K562 (cell line): ENCODE data around the gene CYTH4. TPM values are rescaled to one million over a fixed set of nuclear protein-coding genes. Genes with fewer than 3 reads are reported as not detected.

Source experiments
- ATAC-seq: fragments of 200-7000 bp; cut with Tn5 transposase; 3 replicates; pipeline ENCODE4 v1.9.1; 2020; ENCODE audit warnings: moderate library complexity
- BruUV-seq: library from RNA; stranded (reverse); fragments of 400-500 nt; replicated peaks from 2 replicates; lab custom pipeline; 2021; lab: Mats Ljungman, UMichigan
- CTCF ChIA-PET: fragments of 300-600 bp; formaldehyde crosslinking; extraction: SDS; loops from one replicate; lab custom pipeline; 2021; ENCODE audit warnings: low intra/inter-chr PET ratio; lab: Yijun Ruan, JAX
- POLR2A ChIA-PET: fragments of 300-600, 350-650 bp; sonication (Branson Sonifier 250); formaldehyde crosslinking; extraction: SDS; loops from one replicate; lab custom pipeline; 2021; ENCODE audit warnings: antibody characterized with exemption, inconsistent platforms; lab: Yijun Ruan, JAX
- DNase-seq, 4 experiments: peaks; one replicate each; pipeline versions ENCODE4 v3.0.0 to v3.0.0-alpha.2; 2011 to 2018; ENCODE audit warnings: low spot score in 3 of 4, mixed read lengths in 3 of 4; ENCODE audit errors: extremely low read depth in 1 of 4
- FAIRE-seq: peaks from 2 replicates; lab custom pipeline; 2011; peaks lifted over from hg19 to GRCh38; lab: Jason Lieb, UNC
- H2AFZ ChIP-seq: 2 replicates; pipeline ENCODE4 v1.6.0; 2011; ENCODE audit warnings: low read depth, low read length, control low read depth, inconsistent platforms
- H3K27ac ChIP-seq: fragments of 200-600 bp; 3 replicates; pipeline ENCODE4 v1.8.0; 2011; ENCODE audit warnings: low read depth, mild to moderate bottlenecking, control low read depth, inconsistent platforms, low read length, moderate library complexity, mixed read lengths; ENCODE audit errors: extremely low read depth
- H3K27me3 ChIP-seq, 2 experiments: fragments of 300-600 bp in 1 of 2; 2 replicates in 1 of 2; 3 replicates in 1 of 2; pipeline versions ENCODE4 v1.6.0 to v1.8.0; 2011; ENCODE audit warnings: inconsistent platforms in 2 of 2, low read length in 2 of 2, mild to moderate bottlenecking in 1 of 2, mixed read lengths in 1 of 2, moderate library complexity in 1 of 2; ENCODE audit not compliant: control insufficient read depth in 2 of 2, insufficient read depth in 2 of 2
- H3K36me3 ChIP-seq: fragments of 300-600 bp; 3 replicates; pipeline ENCODE4 v1.8.0; 2011; ENCODE audit warnings: mild to moderate bottlenecking, low read length, inconsistent platforms; ENCODE audit not compliant: control insufficient read depth, insufficient read depth
- H3K4me1 ChIP-seq, 2 experiments: fragments of 200-600 bp in 1 of 2; replicated peaks in 1 of 2; 2 replicates in 1 of 2; 3 replicates in 1 of 2; pipeline versions ENCODE4 v1.5.1 to v1.8.0; 2011; ENCODE audit warnings: inconsistent platforms in 2 of 2, low read length in 2 of 2, mild to moderate bottlenecking in 1 of 2, mixed read lengths in 1 of 2, moderate library complexity in 1 of 2; ENCODE audit not compliant: control insufficient read depth in 2 of 2, insufficient read depth in 2 of 2
- H3K4me2 ChIP-seq: 2 replicates; pipeline ENCODE4 v1.6.1; 2011; ENCODE audit warnings: low read length, control low read depth, inconsistent platforms, mixed read lengths; ENCODE audit not compliant: insufficient read depth
- H3K4me3 ChIP-seq: fragments of 200-600 bp; sonication (generic), shearing (Covaris generic); 2 replicates; pipeline ENCODE4 v1.5.1; 2016; ENCODE audit warnings: control low read depth, inconsistent platforms
- H3K79me2 ChIP-seq: fragments of 200-600 bp; 3 replicates; pipeline ENCODE4 v1.8.0; 2011; ENCODE audit warnings: low read length, inconsistent platforms; ENCODE audit not compliant: control insufficient read depth, insufficient read depth
- H3K9ac ChIP-seq, 2 experiments: 2 replicates each; pipeline versions ENCODE4 v1.6.0 to v1.6.1; 2011; ENCODE audit warnings: low read depth in 2 of 2, low read length in 2 of 2, control low read depth in 1 of 2, inconsistent platforms in 1 of 2, mild to moderate bottlenecking in 1 of 2, mixed read lengths in 1 of 2; ENCODE audit not compliant: insufficient read depth in 1 of 2
- H3K9me1 ChIP-seq: one replicate; pipeline ENCODE4 v1.6.0; 2011; ENCODE audit warnings: inconsistent platforms, mild to moderate bottlenecking, low read length, moderate library complexity; ENCODE audit not compliant: control insufficient read depth, insufficient read depth
- H3K9me3 ChIP-seq: replicated peaks from 2 replicates; pipeline ENCODE4 v1.5.1; 2011; ENCODE audit warnings: low read depth, low read length, inconsistent platforms; ENCODE audit not compliant: control insufficient read depth, insufficient read depth
- H4K20me1 ChIP-seq: replicated peaks from 2 replicates; pipeline ENCODE4 v1.6.1; 2011; ENCODE audit warnings: low read length, inconsistent platforms, mixed read lengths; ENCODE audit not compliant: control insufficient read depth, insufficient read depth
- GATAD2B ChIP-seq: fragments of 450-650 bp; IDR thresholded peaks from 2 replicates; pipeline ENCODE4 v1.6.1; 2017; ENCODE audit warnings: mild to moderate bottlenecking, borderline replicate concordance
- KLF16 ChIP-seq: IDR thresholded peaks from 2 replicates; pipeline ENCODE4 v1.6.1; 2016; ENCODE audit warnings: antibody characterized with exemption
- MAFF ChIP-seq: IDR thresholded peaks from 2 replicates; pipeline ENCODE4 v1.6.1; 2012; ENCODE audit warnings: low read length, improper control_type of control experiment
- NCOA1 ChIP-seq: fragments of 450-650 bp; IDR thresholded peaks from 2 replicates; pipeline ENCODE4 v1.6.1; 2016; ENCODE audit warnings: low read depth
- NFE2L1 ChIP-seq: fragments of 450-650 bp; IDR thresholded peaks from 2 replicates; pipeline ENCODE4 v1.6.1; 2016; ENCODE audit warnings: missing genetic modification characterization, low read depth, mild to moderate bottlenecking, missing compliant biosample characterization, moderate library complexity, borderline replicate concordance
- PRPF4 ChIP-seq: fragments of 200-400 bp; formaldehyde crosslinking; IDR thresholded peaks from one replicate; pipeline ENCODE4 v1.6.1; 2017; ENCODE audit warnings: low read length, low read depth, mild to moderate bottlenecking; ENCODE audit not compliant: insufficient read depth, poor library complexity, severe bottlenecking
- SETDB1 ChIP-seq: IDR thresholded peaks from one replicate; pipeline ENCODE4 v1.6.1; 2012; ENCODE audit warnings: low read length, control low read depth, inconsistent platforms
- SMARCC2 ChIP-seq: fragments of 450-650 bp; IDR thresholded peaks from 2 replicates; pipeline ENCODE4 v1.6.1; 2017; ENCODE audit warnings: antibody characterized with exemption, moderate library complexity, mild to moderate bottlenecking, low read depth
- ZBTB49 ChIP-seq: sonication (generic); formaldehyde crosslinking; IDR thresholded peaks from 2 replicates; pipeline ENCODE4 v1.8.0; 2022; ENCODE audit warnings: missing genetic modification reagents, mild to moderate bottlenecking, borderline replicate concordance
- ZNF23 ChIP-seq: fragments of 250-450 bp; sonication (Bioruptor Pico); IDR thresholded peaks from 2 replicates; pipeline ENCODE4 v1.4.0; 2020; ENCODE audit warnings: mild to moderate bottlenecking
- ZNF431 ChIP-seq: sonication (generic); formaldehyde crosslinking; IDR thresholded peaks from 2 replicates; pipeline ENCODE4 v1.8.0; 2022; ENCODE audit warnings: mild to moderate bottlenecking, missing genetic modification reagents
- ZNF584 ChIP-seq: fragments of 200-800 bp; sonication (Bioruptor generic); IDR thresholded peaks from 2 replicates; pipeline ENCODE4 v1.6.1; 2016; ENCODE audit warnings: low read depth, mild to moderate bottlenecking, missing genetic modification characterization, missing compliant biosample characterization
- ZNF644 ChIP-seq: fragments of 200-800 bp; sonication (Bioruptor generic); IDR thresholded peaks from 2 replicates; pipeline ENCODE4 v1.6.1; 2016; ENCODE audit warnings: low read depth, missing genetic modification characterization, missing compliant biosample characterization
- ZNF79 ChIP-seq: fragments of 250-450 bp; sonication (Bioruptor Pico); IDR thresholded peaks from 2 replicates; pipeline ENCODE4 v1.4.0; 2020; ENCODE audit warnings: low read depth, mild to moderate bottlenecking, moderate library complexity
- WGBS: fragments of 100-300 bp; shearing (Covaris generic); methylation state at CpG from one replicate; pipeline ENCODE4 v1.1.6; 2016; ENCODE audit warnings: low coverage, mixed read lengths; ENCODE audit not compliant: insufficient coverage; ENCODE audit errors: missing lambda C conversion rate; 5-methylcytosine and 5-hydroxymethylcytosine counted together
- in situ Hi-C: fragments of 300-500 bp; cut with MboI; formaldehyde crosslinking; loops from 4 replicates; pipeline ENCODE4 v1.15.0; 2018; ENCODE audit warnings: inconsistent platforms, mixed read lengths
- intact Hi-C: fragments of 100-400 bp; cut with micrococcal nuclease; formaldehyde crosslinking; loops from 2 replicates; pipeline ENCODE4 v1.14.2; 2022
- polyA plus RNA-seq, 8 experiments: library from polyadenylated mRNA; depleted of rRNA in 4 of 8; stranded (reverse) in 5 of 8; unstranded in 3 of 8; fragments of >200 nt; fragmentation: Nextera tagmentation in 2 of 8; fragmentation: Illumina TruSeq in 1 of 8; extraction: Ambion mirVana in 2 of 8; extraction: Trizol in 1 of 8; gene quantifications; 2 replicates each; pipeline versions ENCODE4 v1.2.1 to v1.2.3, GENCODE V29; 2011 to 2014; ENCODE audit warnings: inconsistent platforms in 1 of 8, missing spikeins in 1 of 8
- total RNA-seq, 7 experiments: library from RNA; depleted of rRNA in 6 of 7; stranded (reverse); fragments of >200 nt in 6 of 7; fragmentation: Illumina TruSeq in 2 of 7; extraction: Trizol in 2 of 7; gene quantifications; 2 replicates each; pipeline versions ENCODE4 v1.2.1 to v1.2.3, GENCODE V29; 2011 to 2021; ENCODE audit warnings: low replicate concordance in 1 of 7

The CYTH4 gene
- total and polyA plus RNA-seq, 9 of the 15 experiments (the other 6 are each of a cell fraction or from before 2014, with no cell fraction given): 0.03 to 2.0 (median 0.61) TPM; not detected in 1

- no peak for TF ChIP-seq SETDB1
- TF ChIP-seq ZBTB49 (CRISPR knock-in tag): no peak
- no peak for TF ChIP-seq NFE2L1 (tag)
- no peak for TF ChIP-seq ZNF23 (CRISPR knock-in tag)
- TF ChIP-seq KLF16: no peak
- no peak for TF ChIP-seq NCOA1
- TF ChIP-seq PRPF4: no peak
- TF ChIP-seq GATAD2B: no peak
- no peak for TF ChIP-seq MAFF
- no peak for TF ChIP-seq SMARCC2
- TF ChIP-seq ZNF584 (CRISPR knock-in tag): no peak
- TF ChIP-seq ZNF79 (CRISPR knock-in tag): no peak
- TF ChIP-seq ZNF644: no peak
- TF ChIP-seq ZNF431 (CRISPR knock-in tag): no peak
- Histone ChIP-seq H2AFZ (no peak overlapping the region), H3K36me3 (no peaks in the 10 kb centered on the region), H3K4me1 (peaks cover 0 to 5% of the 10 kb centered on the region in 2 experiments; a peak in 1 of 5 replicates), H4K20me1 (no peaks in the 10 kb centered on the region), H3K9ac (no peak overlapping the region), H3K27ac (no peak overlapping the region), H3K9me1 (no peaks in the 10 kb centered on the region), H3K9me3 (peaks cover 2% of the 10 kb centered on the region; the same call in 1 of the 2 replicates), H3K4me2 (no peak overlapping the region), H3K27me3 (peaks cover 0 to 24% of the 10 kb centered on the region in 2 experiments; a peak in 3 of 5 replicates), H3K4me3 (no peak overlapping the region), H3K79me2 (no peaks in the 10 kb centered on the region)
- POLR2A ChIA-PET: interaction anchor here (0.6 kb wide), 1 partner anchor 149 kb away, joined by 4 read pairs; no protein-coding TSS in a partner anchor
- no peak for FAIRE-seq
- DNase-seq: no peak
- in situ Hi-C loops (no loop called here), intact Hi-C loops (no loop called here)
- no peak for ATAC-seq
- no TSS peak for BruUV-seq
- CTCF ChIA-PET: no interaction called here
- 3% methylated on average over 5 of the region's 7 CpGs for WGBS
Observed at GRCh38 chr22:37289156-37289735, 6.9 kb downstream of the CYTH4 start.
